ENCODE data around the gene RNASEH2A.

RNASEH2A gene

DNA sequence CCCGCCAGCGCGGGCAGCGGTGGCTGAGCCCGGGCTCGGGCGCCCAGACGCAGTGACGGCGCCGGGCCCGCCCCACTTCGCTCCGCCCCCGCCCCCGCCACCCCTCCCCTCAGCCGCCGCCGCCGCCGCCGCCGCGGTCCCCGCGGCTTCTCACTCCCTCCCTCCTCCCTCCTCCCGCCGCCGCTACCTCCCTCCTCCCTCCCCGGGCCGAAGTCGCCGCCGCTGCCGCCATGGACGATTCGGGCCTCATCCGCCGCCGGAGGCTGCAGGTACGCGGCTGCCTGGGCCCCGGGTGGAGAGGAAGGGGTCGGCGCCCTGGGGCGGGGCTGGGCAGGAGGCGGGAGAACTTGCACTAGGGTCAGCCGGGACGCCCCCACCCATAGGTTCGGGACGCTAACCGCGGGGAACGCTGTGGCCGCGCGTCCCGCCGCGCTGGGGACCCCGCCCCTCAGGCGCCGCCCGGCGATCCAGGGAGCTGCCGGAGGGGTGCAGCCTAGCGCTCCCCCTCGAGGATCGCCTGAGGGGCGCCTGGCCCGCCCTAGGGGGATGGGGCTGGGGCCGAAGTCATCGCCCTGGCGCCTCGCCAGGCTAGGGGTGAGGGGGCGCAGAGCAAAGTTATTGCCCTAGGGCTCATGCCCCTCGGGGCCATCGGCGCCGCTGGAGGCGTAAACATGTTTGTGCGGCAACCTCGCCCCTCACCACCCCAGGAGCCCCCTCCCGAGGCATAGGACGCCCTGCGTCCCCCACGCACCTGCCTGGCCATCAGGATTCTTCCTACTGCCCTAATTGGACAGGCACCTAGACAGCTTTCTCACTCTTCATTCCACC is 27.6 kb downstream of the RNASEH2A start:
- Histone ChIP-seq H3K36me3 (ENCODE audit: control insufficient read depth, insufficient read depth, low read length) (no peaks in the 10 kb centered on the region), H3K27ac (ENCODE audit: insufficient read depth, low read depth, low read length, poor library complexity, severe bottlenecking) (no peak overlapping the region), H3K4me1 (ENCODE audit: control insufficient read depth, insufficient read depth, low read length) (peaks cover 7% of the 10 kb centered on the region), H3K9me3 (ENCODE audit: control insufficient read depth, low read length) (no peaks in the 10 kb centered on the region), H3K4me3 (ENCODE audit: insufficient read depth, low read depth, low read length) (peak overlapping the region; percentile 49), H3K27me3 (ENCODE audit: control insufficient read depth, insufficient read depth, low read length, poor library complexity, severe bottlenecking) (peaks cover 97% of the 10 kb centered on the region)
- 1% methylated on average over 59 to 76 of the region's 87 CpGs for WGBS, 2 experiments

GRCh38 chr19:12834566-12834943 is 28.2 kb downstream of the RNASEH2A start, which contains the start of gene RTBDN:
TSS of gene RTBDN (minus strand) at chr19:12834579. CDS start at chr19:12829979, 4,600 bp downstream.
- peaks cover 10% of the 10 kb centered on the region for H3K4me1 ChIP-seq (ENCODE audit: control insufficient read depth, insufficient read depth, low read length)
- H3K27me3 ChIP-seq (ENCODE audit: control insufficient read depth, insufficient read depth, low read length, poor library complexity, severe bottlenecking) = peaks cover 97% of the 10 kb centered on the region
- peak within 1 kb of the TSS; percentile 49 for H3K4me3 ChIP-seq (ENCODE audit: insufficient read depth, low read depth, low read length)
- no peaks in the 10 kb centered on the region for H3K36me3 ChIP-seq (ENCODE audit: control insufficient read depth, insufficient read depth, low read length)
- no peak within 1 kb of the TSS for H3K27ac ChIP-seq (ENCODE audit: insufficient read depth, low read depth, low read length, poor library complexity, severe bottlenecking)
- 10 to 15% methylated on average over 20 of the region's 20 CpGs for WGBS, 2 experiments
- no peaks in the 10 kb centered on the region for H3K9me3 ChIP-seq (ENCODE audit: control insufficient read depth, low read length)

- peaks cover 92% of the 10 kb centered on the region for H3K27me3 ChIP-seq (ENCODE audit: control insufficient read depth, insufficient read depth, low read length, poor library complexity, severe bottlenecking)
- H3K4me1 ChIP-seq (ENCODE audit: control insufficient read depth, insufficient read depth, low read length) = peaks cover 10% of the 10 kb centered on the region
- no peak overlapping the region for H3K27ac ChIP-seq (ENCODE audit: insufficient read depth, low read depth, low read length, poor library complexity, severe bottlenecking)
- WGBS, 2 experiments = 14 to 15% methylated on average over 39 of the region's 39 CpGs
- H3K9me3 ChIP-seq (ENCODE audit: control insufficient read depth, low read length) = no peaks in the 10 kb centered on the region
- H3K4me3 ChIP-seq (ENCODE audit: insufficient read depth, low read depth, low read length) = no peak overlapping the region
- H3K36me3 ChIP-seq (ENCODE audit: control insufficient read depth, insufficient read depth, low read length) = no peaks in the 10 kb centered on the region
Observed at GRCh38 chr19:12834976-12835757, 28.8 kb downstream of the RNASEH2A start.

GRCh38 chr19:12836529-12836863 is 30.1 kb downstream of the RNASEH2A start:
- Histone ChIP-seq H3K27ac (ENCODE audit: insufficient read depth, low read depth, low read length, poor library complexity, severe bottlenecking) (no peak overlapping the region), H3K4me1 (ENCODE audit: control insufficient read depth, insufficient read depth, low read length) (peaks cover 10% of the 10 kb centered on the region), H3K27me3 (ENCODE audit: control insufficient read depth, insufficient read depth, low read length, poor library complexity, severe bottlenecking) (peaks cover 78% of the 10 kb centered on the region), H3K9me3 (ENCODE audit: control insufficient read depth, low read length) (no peaks in the 10 kb centered on the region), H3K4me3 (ENCODE audit: insufficient read depth, low read depth, low read length) (no peak overlapping the region), H3K36me3 (ENCODE audit: control insufficient read depth, insufficient read depth, low read length) (no peaks in the 10 kb centered on the region)
- 14 to 16% methylated on average over 6 of the region's 6 CpGs for WGBS, 2 experiments

GRCh38 chr19:12837225-12837624 is 30.8 kb downstream of the RNASEH2A start:
- 63 to 77% methylated on average over 4 of the region's 4 CpGs for WGBS, 2 experiments
- H3K9me3 ChIP-seq (ENCODE audit: control insufficient read depth, low read length) = no peaks in the 10 kb centered on the region
- no peaks in the 10 kb centered on the region for H3K36me3 ChIP-seq (ENCODE audit: control insufficient read depth, insufficient read depth, low read length)
- no peak overlapping the region for H3K4me3 ChIP-seq (ENCODE audit: insufficient read depth, low read depth, low read length)
- H3K27ac ChIP-seq (ENCODE audit: insufficient read depth, low read depth, low read length, poor library complexity, severe bottlenecking) = no peak overlapping the region
- peaks cover 71% of the 10 kb centered on the region for H3K27me3 ChIP-seq (ENCODE audit: control insufficient read depth, insufficient read depth, low read length, poor library complexity, severe bottlenecking)
- peaks cover 10% of the 10 kb centered on the region for H3K4me1 ChIP-seq (ENCODE audit: control insufficient read depth, insufficient read depth, low read length)

DNA sequence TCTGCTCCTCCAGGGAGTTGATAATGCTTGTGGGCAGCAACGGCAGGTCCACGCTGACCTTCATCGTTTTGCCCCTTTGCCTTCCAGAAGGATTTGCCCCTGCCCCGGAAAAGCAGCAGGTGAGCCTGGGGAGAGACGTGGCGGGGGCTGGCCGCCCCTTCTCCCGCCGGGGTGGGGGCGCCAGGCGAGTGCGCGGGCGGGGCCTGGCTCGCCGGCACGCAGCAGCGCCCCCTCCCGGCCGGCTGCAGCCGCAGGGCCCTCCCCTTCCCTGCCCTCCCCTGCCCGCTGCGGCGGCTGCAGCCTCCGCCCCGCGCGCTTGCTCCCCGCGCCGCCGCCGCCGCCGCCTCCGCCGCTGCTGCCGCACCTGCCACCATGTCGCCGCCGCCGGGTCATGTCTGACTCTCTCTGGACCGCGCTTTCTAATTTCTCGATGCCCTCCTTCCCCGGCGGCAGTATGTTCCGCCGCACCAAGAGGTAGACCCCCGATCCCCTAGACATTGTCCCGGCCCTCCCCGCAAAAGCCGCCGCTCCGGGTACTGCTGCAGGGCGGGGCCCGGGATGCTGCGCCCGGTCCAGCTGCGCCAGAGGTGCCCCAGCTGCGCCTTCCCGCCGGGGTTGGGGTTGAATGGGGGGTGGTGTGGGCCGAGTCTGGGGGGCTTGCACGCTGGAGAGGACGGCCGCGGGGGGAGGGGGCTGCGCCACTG is 31.9 kb downstream of the RNASEH2A start, which contains the start of gene MAST1:
Gene MAST1 (plus strand): TSS at position 334 of the 704 bp plus-strand sequence. CDS start 58 bp downstream, at position 392.
- Histone ChIP-seq H3K36me3 (ENCODE audit: control insufficient read depth, insufficient read depth, low read length) (no peaks in the 10 kb centered on the region), H3K27me3 (ENCODE audit: control insufficient read depth, insufficient read depth, low read length, poor library complexity, severe bottlenecking) (peaks cover 60% of the 10 kb centered on the region), H3K9me3 (ENCODE audit: control insufficient read depth, low read length) (no peaks in the 10 kb centered on the region), H3K4me3 (ENCODE audit: insufficient read depth, low read depth, low read length) (peak within 1 kb of the TSS; percentile 66), H3K4me1 (ENCODE audit: control insufficient read depth, insufficient read depth, low read length) (peaks cover 10% of the 10 kb centered on the region), H3K27ac (ENCODE audit: insufficient read depth, low read depth, low read length, poor library complexity, severe bottlenecking) (no peak within 1 kb of the TSS)
- WGBS, 2 experiments = 0 to 1% methylated on average over 69 of the region's 69 CpGs

DNA sequence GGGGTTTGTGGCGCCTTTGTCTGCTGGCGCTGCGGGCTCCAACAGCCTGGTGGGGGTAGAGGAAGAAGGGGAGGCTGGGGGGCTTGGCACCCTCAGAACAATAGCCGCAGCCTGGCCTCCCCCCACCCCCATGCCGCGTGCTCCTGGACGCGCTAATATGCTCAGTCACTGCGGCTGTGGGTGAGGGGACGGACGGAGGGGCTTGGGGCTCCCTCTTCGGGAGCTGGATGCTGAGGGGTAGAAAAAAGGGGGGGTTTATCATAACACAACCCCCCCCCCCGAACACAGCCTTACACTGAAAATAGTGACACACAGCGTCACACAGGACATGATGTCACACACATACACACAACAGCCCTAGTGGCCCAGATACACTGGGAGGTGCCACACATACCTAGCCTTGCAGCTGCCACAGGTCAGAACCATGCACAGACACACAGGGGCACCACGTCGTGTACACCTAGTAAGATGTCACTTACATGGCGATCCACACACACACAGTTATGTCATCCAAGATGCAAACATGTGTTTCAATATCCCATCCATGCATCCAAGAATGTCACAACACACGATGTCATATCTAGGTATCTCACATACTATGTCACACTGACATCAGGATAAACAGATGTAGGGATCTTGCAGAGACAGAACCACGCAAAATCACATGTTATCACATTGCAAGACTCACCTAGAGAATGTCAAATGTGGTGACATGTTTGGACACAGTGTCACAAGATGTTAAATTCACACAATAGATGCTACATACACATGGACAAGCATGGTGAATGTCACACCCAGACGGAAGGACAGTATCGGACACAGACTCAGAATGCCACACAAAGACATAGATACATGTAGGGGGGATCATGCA is 32.7 kb downstream of the RNASEH2A start:
- Histone ChIP-seq H3K4me1 (ENCODE audit: control insufficient read depth, insufficient read depth, low read length) (peaks cover 9% of the 10 kb centered on the region), H3K27me3 (ENCODE audit: control insufficient read depth, insufficient read depth, low read length, poor library complexity, severe bottlenecking) (peaks cover 53% of the 10 kb centered on the region), H3K36me3 (ENCODE audit: control insufficient read depth, insufficient read depth, low read length) (no peaks in the 10 kb centered on the region), H3K9me3 (ENCODE audit: control insufficient read depth, low read length) (no peaks in the 10 kb centered on the region), H3K4me3 (ENCODE audit: insufficient read depth, low read depth, low read length) (peak overlapping the region; percentile 66), H3K27ac (ENCODE audit: insufficient read depth, low read depth, low read length, poor library complexity, severe bottlenecking) (no peak overlapping the region)
- WGBS, 2 experiments = 33 to 36% methylated on average over 17 to 21 of the region's 21 CpGs

DNA sequence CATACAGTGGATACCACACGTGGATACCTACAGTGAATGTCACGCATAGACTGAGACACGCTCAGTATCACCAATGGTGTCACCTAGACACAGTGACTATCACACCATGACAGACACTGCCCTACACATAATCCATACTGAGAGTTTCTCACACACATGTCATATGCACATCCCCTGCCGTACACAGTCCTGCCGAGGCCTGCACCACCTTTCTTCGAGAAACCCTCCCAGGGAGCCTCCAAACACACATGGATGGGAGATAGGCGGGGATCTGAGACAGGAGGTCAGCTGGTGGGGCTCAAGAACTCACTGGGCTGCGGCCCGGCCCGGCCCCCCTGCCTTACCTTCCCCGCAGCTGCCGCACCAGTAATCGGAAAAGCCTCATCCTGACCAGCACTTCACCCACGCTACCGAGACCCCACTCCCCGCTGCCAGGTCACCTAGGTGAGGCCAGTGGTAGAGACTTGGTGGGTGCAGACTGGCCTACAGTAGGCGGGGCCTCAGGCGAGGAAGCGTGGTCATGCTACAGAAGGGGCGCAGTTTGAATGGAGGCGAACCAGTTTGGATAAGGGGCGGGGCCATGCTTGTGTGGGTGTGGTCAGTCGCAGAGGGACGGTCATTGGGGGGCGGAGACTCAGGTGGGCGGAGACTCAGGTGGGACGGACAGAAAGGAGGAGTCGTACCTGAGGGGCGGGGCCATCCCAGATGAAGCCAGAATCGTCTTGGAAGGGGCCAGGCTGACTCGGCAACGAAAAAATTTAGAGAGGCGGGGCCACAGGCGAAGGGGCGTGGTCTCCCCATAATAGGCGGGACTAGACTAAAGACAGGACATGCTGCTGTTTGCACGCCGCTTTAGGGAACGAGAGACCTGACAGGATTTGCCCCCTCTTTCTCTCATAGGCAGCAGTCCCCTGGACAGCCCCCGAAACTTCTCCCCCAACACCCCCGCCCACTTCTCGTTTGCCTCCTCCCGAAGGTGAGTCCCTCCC is 34.0 kb downstream of the RNASEH2A start:
- peaks cover 5% of the 10 kb centered on the region for H3K4me1 ChIP-seq (ENCODE audit: control insufficient read depth, insufficient read depth, low read length)
- no peaks in the 10 kb centered on the region for H3K9me3 ChIP-seq (ENCODE audit: control insufficient read depth, low read length)
- peak overlapping the region; percentile 67 for H3K27ac ChIP-seq (ENCODE audit: insufficient read depth, low read depth, low read length, poor library complexity, severe bottlenecking)
- no peaks in the 10 kb centered on the region for H3K36me3 ChIP-seq (ENCODE audit: control insufficient read depth, insufficient read depth, low read length)
- 28 to 30% methylated on average over 43 of the region's 43 CpGs for WGBS, 2 experiments
- peaks cover 40% of the 10 kb centered on the region for H3K27me3 ChIP-seq (ENCODE audit: control insufficient read depth, insufficient read depth, low read length, poor library complexity, severe bottlenecking)
- peak overlapping the region; percentile 34 for H3K4me3 ChIP-seq (ENCODE audit: insufficient read depth, low read depth, low read length)

Data from ectodermal cell (in vitro differentiated cells).